CD14-positive monocyte (primary cell): ENCODE measurements around the gene JDP2. TPM values are rescaled to one million over a fixed set of nuclear protein-coding genes. Genes with fewer than 3 reads are reported as not detected.

Experiments used
- DNase-seq, 3 donors: peaks; one replicate each; pipeline ENCODE4 v3.0.0-alpha.2; 2011 to 2022
- H2AFZ ChIP-seq: 2 replicates; pipeline ENCODE4 v1.6.0; 2012; ENCODE audit warnings: mild to moderate bottlenecking, low read depth, low read length, inconsistent platforms; ENCODE audit not compliant: insufficient read depth, poor library complexity, severe bottlenecking
- H3K27ac ChIP-seq, 2 donors: 1 replicate in 1 of 2; 2 replicates in 1 of 2; pipeline ENCODE4 v1.5.1; 2012 to 2013; ENCODE audit warnings: low read length in 2 of 2, control low read depth in 1 of 2, inconsistent platforms in 1 of 2, low read depth in 1 of 2, mild to moderate bottlenecking in 1 of 2
- H3K27me3 ChIP-seq, 2 donors: one replicate each; pipeline versions ENCODE4 v1.6.0 to v1.6.1; 2011 to 2013; ENCODE audit warnings: low read length in 2 of 2; ENCODE audit not compliant: control insufficient read depth in 2 of 2, insufficient read depth in 2 of 2
- H3K36me3 ChIP-seq, 2 donors: replicated peaks in 1 of 2; 1 replicate in 1 of 2; 2 replicates in 1 of 2; pipeline versions ENCODE4 v1.5.1 to v1.6.1; 2012 to 2013; ENCODE audit warnings: low read length in 2 of 2, control low read depth in 1 of 2, inconsistent platforms in 1 of 2, mild to moderate bottlenecking in 1 of 2; ENCODE audit not compliant: insufficient read depth in 2 of 2, control insufficient read depth in 1 of 2
- H3K4me1 ChIP-seq, 2 donors: 1 replicate in 1 of 2; 2 replicates in 1 of 2; pipeline versions ENCODE4 v1.5.1 to v1.6.1; 2012 to 2013; ENCODE audit warnings: low read length in 2 of 2, control low read depth in 1 of 2, inconsistent platforms in 1 of 2, mild to moderate bottlenecking in 1 of 2, moderate library complexity in 1 of 2; ENCODE audit not compliant: insufficient read depth in 2 of 2, control insufficient read depth in 1 of 2
- H3K4me2 ChIP-seq: replicated peaks from 2 replicates; pipeline ENCODE3; 2012; ENCODE audit warnings: low read length, moderate library complexity, mild to moderate bottlenecking; ENCODE audit not compliant: poor library complexity, severe bottlenecking; ENCODE audit errors: extremely low read depth
- H3K4me3 ChIP-seq, 3 experiments: fragments of 200-600 bp in 1 of 3; sonication (generic) in 1 of 3; replicated peaks in 1 of 3; 1 replicate in 2 of 3; 2 replicates in 1 of 3; pipeline ENCODE4 v1.5.1; 2011 to 2013; ENCODE audit warnings: low read length in 3 of 3, mild to moderate bottlenecking in 3 of 3, control low read depth in 2 of 3, low read depth in 2 of 3, inconsistent platforms in 1 of 3, moderate library complexity in 1 of 3
- H3K79me2 ChIP-seq: 2 replicates; pipeline ENCODE4 v1.6.0; 2012; ENCODE audit warnings: mild to moderate bottlenecking, control low read depth, inconsistent platforms, low read length, moderate library complexity; ENCODE audit not compliant: insufficient read depth
- H3K9ac ChIP-seq: 2 replicates; pipeline ENCODE4 v1.6.0; 2017; ENCODE audit warnings: low read length, mild to moderate bottlenecking; ENCODE audit not compliant: insufficient read depth, poor library complexity, severe bottlenecking
- H3K9me3 ChIP-seq, 2 donors: replicated peaks in 1 of 2; 1 replicate in 1 of 2; 2 replicates in 1 of 2; pipeline versions ENCODE4 v1.5.1 to v1.6.1; 2012 to 2013; ENCODE audit warnings: low read length in 2 of 2, control low read depth in 1 of 2; ENCODE audit not compliant: control insufficient read depth in 1 of 2, insufficient read depth in 1 of 2
- H4K20me1 ChIP-seq: 2 replicates; pipeline ENCODE4 v1.6.0; 2012; ENCODE audit warnings: mild to moderate bottlenecking, low read length, control low read depth, moderate library complexity; ENCODE audit not compliant: insufficient read depth
- H3K27ac Mint-ChIP-seq, 7 donors: one replicate each; pipeline ENCODE4 v1.8.0; 2020; ENCODE audit warnings: mild to moderate bottlenecking in 7 of 7, mixed read lengths in 7 of 7, moderate library complexity in 6 of 7, inconsistent platforms in 2 of 7
- H3K27me3 Mint-ChIP-seq, 3 donors: one replicate each; pipeline ENCODE4 v1.8.0; 2021 to 2022; ENCODE audit warnings: low read depth in 3 of 3, mild to moderate bottlenecking in 3 of 3, mixed read lengths in 3 of 3, moderate library complexity in 3 of 3, inconsistent platforms in 1 of 3
- H3K36me3 Mint-ChIP-seq, 2 donors: one replicate each; pipeline ENCODE4 v1.8.0; 2020; ENCODE audit warnings: mixed read lengths in 2 of 2, inconsistent platforms in 1 of 2, mild to moderate bottlenecking in 1 of 2
- H3K4me1 Mint-ChIP-seq: one replicate; pipeline ENCODE4 v1.8.0; 2020; ENCODE audit warnings: mild to moderate bottlenecking, mixed read lengths
- H3K4me3 Mint-ChIP-seq, 2 donors: one replicate each; pipeline ENCODE4 v1.8.0; 2020; ENCODE audit warnings: mild to moderate bottlenecking in 2 of 2, mixed read lengths in 2 of 2, moderate library complexity in 1 of 2
- H3K9me3 Mint-ChIP-seq, 7 donors: one replicate each; pipeline ENCODE4 v1.8.0; 2020 to 2022; ENCODE audit warnings: mixed read lengths in 7 of 7, mild to moderate bottlenecking in 6 of 7, moderate library complexity in 6 of 7, inconsistent platforms in 2 of 7
- WGBS: methylation state at CpG from one replicate; pipeline ENCODE4 v1.1.5; 2013; ENCODE audit warnings: missing lambda C conversion rate; ENCODE audit not compliant: insufficient coverage; 5-methylcytosine and 5-hydroxymethylcytosine counted together
- intact Hi-C, 2 donors: fragments of 100-400 bp; cut with micrococcal nuclease; formaldehyde crosslinking; loops; one replicate each; pipeline versions ENCODE4 v1.15.0 to v1.15.1; 2023
- polyA plus RNA-seq, 3 donors: library from polyadenylated mRNA; depleted of rRNA in 1 of 3; unstranded in 2 of 3; stranded (reverse) in 1 of 3; fragments of 300-500 nt in 2 of 3; fragments of >200 nt in 1 of 3; fragmentation: Illumina TruSeq in 2 of 3; gene quantifications; 1 replicate in 2 of 3; 2 replicates in 1 of 3; pipeline ENCODE4 v1.2.3, GENCODE V29; 2012 to 2021
- TF ChIP-seq, protein P1 (sequence below): fragments of 200-600 bp; IDR thresholded peaks from one replicate; pipeline ENCODE4 v1.8.0; 2022; ENCODE audit warnings: antibody characterized with exemption, mild to moderate bottlenecking

JDP2 gene
- polyA plus RNA-seq, 3 donors = 3.5 to 69.2 (median 14.2) TPM

DNA sequence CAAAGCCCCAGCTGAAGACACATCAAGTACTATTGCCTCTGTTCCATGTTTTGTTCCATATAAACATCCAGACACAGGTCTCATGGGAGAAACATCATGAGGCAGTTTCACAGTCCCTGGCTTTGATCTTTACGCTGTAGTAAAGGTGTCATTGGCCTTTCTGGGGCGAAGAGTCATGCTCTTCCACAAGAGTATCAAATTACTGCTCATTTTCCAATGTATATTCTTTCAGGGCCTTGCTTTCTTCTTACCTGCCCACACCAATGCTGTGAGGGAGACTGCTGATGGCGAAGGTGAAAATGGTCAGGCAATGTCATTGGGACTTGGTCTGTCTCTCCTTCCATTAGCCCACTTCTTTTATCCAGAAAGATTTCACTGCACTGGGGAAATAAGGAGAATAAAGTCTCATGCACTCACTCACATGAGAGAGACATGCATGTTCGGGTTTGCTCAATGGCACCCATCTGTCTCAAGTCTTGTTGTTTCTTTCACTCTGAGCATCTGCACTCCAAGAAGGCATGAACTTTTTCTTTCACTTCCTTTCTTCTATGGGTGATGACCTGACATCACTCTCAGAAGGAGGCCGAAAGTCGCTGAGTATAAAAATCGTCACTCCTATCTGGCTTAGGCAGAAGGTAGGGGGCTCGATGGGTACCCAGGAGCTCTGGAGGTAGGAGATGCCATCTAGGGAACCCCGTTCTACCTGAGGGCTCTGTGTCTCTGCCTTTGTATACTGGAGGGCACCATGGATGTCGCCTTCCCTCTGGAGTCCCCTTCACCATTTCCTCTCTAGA lies 1.3 kb upstream of the JDP2 start:
- no peaks in the 10 kb centered on the region for H3K9me3 ChIP-seq
- peak overlapping the region; percentile 42 to 81 (median 80) for H3K4me3 ChIP-seq
- H3K27ac ChIP-seq = peak overlapping the region; percentile 91 to 94
- H3K79me2 ChIP-seq = peaks cover 39% of the 10 kb centered on the region
- peak overlapping the region; percentile 78 for H2AFZ ChIP-seq
- Mint-ChIP-seq H3K4me1 (peaks cover 46% of the 10 kb centered on the region), H3K27ac (peak overlapping the region; percentile 94 to 98 (median 96)), H3K27me3 (peaks cover 0 to 5% (median 2%) of the 10 kb centered on the region in 3 donors), H3K4me3 (peak overlapping the region; percentile 85 to 88), H3K9me3 (peaks cover 0 to 4% (median 3%) of the 10 kb centered on the region in 7 donors), H3K36me3 (peaks cover 7 to 13% of the 10 kb centered on the region in 2 donors)
- DNase-seq = peak; percentile 62 to 70 (median 66)
- H3K4me1 ChIP-seq = peaks cover 49 to 51% of the 10 kb centered on the region in 2 donors
- H3K36me3 ChIP-seq = peaks cover 2% of the 10 kb centered on the region in 2 donors
- H4K20me1 ChIP-seq = peaks cover 33% of the 10 kb centered on the region
- TF ChIP-seq, protein P1, sequence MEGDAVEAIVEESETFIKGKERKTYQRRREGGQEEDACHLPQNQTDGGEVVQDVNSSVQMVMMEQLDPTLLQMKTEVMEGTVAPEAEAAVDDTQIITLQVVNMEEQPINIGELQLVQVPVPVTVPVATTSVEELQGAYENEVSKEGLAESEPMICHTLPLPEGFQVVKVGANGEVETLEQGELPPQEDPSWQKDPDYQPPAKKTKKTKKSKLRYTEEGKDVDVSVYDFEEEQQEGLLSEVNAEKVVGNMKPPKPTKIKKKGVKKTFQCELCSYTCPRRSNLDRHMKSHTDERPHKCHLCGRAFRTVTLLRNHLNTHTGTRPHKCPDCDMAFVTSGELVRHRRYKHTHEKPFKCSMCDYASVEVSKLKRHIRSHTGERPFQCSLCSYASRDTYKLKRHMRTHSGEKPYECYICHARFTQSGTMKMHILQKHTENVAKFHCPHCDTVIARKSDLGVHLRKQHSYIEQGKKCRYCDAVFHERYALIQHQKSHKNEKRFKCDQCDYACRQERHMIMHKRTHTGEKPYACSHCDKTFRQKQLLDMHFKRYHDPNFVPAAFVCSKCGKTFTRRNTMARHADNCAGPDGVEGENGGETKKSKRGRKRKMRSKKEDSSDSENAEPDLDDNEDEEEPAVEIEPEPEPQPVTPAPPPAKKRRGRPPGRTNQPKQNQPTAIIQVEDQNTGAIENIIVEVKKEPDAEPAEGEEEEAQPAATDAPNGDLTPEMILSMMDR = no peak
- intact Hi-C loops = loop anchor here (5.0 to 10.0 kb wide), 7 partner anchors 54 to 304 kb away; partner anchors contain the start of gene NEK9 (in 1 of the 2)
- H3K27me3 ChIP-seq = no peaks in the 10 kb centered on the region
- WGBS = 13% methylated on average over 5 of the region's 10 CpGs
- peak overlapping the region; percentile 86 for H3K4me2 ChIP-seq
- H3K9ac ChIP-seq = peak overlapping the region; percentile 84

DNA sequence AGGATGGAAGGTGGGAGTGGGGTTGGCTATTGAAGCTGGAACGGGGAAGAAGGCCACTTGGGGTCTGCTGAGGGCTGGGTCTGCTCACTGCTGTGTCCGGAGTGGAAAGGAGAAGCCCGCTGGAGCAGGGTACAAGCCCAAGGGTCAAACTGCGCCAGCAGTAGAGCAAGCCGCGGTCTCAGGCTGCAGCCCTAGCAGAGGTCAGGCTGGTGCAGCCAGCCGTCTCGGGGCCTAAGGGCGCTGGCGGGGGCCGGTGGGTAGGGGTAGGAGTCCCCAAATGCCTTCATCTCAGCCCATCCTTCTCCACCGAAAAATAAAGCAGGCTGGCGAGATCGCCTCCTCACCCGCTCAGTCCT lies 718 bp upstream of the JDP2 start:
- H3K36me3 Mint-ChIP-seq = peaks cover 13 to 18% of the 10 kb centered on the region in 2 donors
- Histone ChIP-seq H3K36me3 (peaks cover 7 to 8% of the 10 kb centered on the region in 2 donors), H3K9ac (peak overlapping the region; percentile 84), H3K27me3 (no peaks in the 10 kb centered on the region), H3K27ac (peak overlapping the region; percentile 91 to 94), H4K20me1 (peaks cover 39% of the 10 kb centered on the region), H3K4me3 (peak overlapping the region; percentile 42 to 81 (median 80)), H3K79me2 (peaks cover 45% of the 10 kb centered on the region), H3K9me3 (no peaks in the 10 kb centered on the region), H2AFZ (peak overlapping the region; percentile 78), H3K4me1 (peaks cover 51 to 52% of the 10 kb centered on the region in 2 donors), H3K4me2 (peak overlapping the region; percentile 86)
- intact Hi-C loops = loop anchor here (5.0 to 10.0 kb wide), 7 partner anchors 55 to 305 kb away; partner anchors contain the start of gene NEK9 (in 1 of the 2)
- peak overlapping the region; percentile 94 to 98 (median 96) for H3K27ac Mint-ChIP-seq
- peaks cover 0 to 5% (median 2%) of the 10 kb centered on the region in 3 donors for H3K27me3 Mint-ChIP-seq
- H3K4me3 Mint-ChIP-seq = peak overlapping the region; percentile 85 to 88
- WGBS = 19% methylated on average over 8 of the region's 15 CpGs
- peaks cover 0 to 4% (median 3%) of the 10 kb centered on the region in 7 donors for H3K9me3 Mint-ChIP-seq
- TF ChIP-seq, protein P1 = no peak
- H3K4me1 Mint-ChIP-seq = peaks cover 49% of the 10 kb centered on the region
- peak; percentile 14 to 37 (median 21) for DNase-seq
